ENCODE results near the gene NR2E1.

DNA sequence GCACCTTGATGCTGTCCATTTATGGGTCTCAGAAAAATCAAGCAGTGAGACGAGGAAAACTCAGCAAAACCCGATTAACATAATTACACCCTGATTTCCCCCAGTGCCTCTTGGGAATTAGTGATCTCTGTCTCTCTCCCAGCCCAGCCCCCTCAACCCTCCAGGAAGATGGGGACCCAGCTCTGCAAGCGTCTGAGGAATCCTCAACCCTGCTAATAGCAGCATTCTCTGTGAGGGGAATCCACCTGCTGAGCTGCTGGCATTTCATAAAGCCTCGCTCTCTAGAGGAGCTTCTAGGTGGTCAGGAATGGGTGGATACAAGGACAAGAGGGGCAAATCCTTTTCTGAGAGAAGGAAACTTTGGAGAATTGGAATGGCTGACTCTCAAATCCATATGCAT lies 13.9 kb downstream of the NR2E1 start:
- TF ChIP-seq, protein P1, sequence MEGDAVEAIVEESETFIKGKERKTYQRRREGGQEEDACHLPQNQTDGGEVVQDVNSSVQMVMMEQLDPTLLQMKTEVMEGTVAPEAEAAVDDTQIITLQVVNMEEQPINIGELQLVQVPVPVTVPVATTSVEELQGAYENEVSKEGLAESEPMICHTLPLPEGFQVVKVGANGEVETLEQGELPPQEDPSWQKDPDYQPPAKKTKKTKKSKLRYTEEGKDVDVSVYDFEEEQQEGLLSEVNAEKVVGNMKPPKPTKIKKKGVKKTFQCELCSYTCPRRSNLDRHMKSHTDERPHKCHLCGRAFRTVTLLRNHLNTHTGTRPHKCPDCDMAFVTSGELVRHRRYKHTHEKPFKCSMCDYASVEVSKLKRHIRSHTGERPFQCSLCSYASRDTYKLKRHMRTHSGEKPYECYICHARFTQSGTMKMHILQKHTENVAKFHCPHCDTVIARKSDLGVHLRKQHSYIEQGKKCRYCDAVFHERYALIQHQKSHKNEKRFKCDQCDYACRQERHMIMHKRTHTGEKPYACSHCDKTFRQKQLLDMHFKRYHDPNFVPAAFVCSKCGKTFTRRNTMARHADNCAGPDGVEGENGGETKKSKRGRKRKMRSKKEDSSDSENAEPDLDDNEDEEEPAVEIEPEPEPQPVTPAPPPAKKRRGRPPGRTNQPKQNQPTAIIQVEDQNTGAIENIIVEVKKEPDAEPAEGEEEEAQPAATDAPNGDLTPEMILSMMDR (IDR thresholded peaks at IDR 0.05): no peak
- no peak for TF ChIP-seq EP300 (IDR thresholded peaks at IDR 0.05)
